Stimulated activated CD8-positive, alpha-beta memory T cell treated with anti-CD3 and anti-CD28 coated beads, Interleukin-4, amount 100 ng/mL, for 24 hours (primary cell): ENCODE results near the gene YOD1.

Source experiments
- DNase-seq: peaks from one replicate; pipeline ENCODE4 v3.0.0-alpha.2; 2020; ENCODE audit warnings: low read depth

Gene YOD1

DNA sequence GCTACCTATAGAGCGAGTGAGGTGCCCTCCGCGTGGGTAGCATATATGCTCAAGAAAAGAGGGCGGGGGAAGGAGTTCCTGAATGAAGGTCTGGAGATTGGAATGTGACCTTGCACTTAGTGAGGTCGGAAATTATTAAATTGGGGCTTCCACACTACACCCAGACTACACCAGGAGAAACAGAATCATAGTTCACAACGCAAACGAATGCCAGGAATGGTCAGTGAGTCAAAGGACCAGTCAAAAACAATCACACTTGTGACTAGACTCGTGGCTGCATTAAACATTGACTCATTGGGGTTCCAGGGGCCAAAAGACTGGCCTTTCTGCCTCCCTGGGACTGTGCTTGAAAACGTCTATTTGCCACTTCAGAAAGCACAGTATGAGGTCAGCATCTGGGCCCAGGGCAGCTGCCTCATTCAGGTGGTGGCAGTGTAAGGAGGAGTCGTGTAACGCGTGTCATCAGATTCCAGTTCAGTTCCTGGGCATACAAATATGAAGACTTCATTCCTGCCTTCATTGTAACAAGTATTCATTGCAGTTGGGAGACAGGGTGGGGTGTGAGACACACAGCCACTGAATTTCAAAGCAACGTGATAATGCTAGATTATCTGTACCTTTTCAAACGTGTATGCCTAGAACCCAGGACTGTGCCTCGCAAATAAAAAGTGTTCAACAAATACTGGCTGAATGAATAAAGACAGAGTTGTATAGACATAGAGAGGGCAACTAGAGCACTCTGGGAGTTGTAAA lies at the start of gene YOD1:
Gene YOD1 (minus strand): TSS at position 18 of the 753 bp plus-strand sequence. CDS start 178 bp downstream, outside the sequence.
- DNase-seq = no peak

DNA sequence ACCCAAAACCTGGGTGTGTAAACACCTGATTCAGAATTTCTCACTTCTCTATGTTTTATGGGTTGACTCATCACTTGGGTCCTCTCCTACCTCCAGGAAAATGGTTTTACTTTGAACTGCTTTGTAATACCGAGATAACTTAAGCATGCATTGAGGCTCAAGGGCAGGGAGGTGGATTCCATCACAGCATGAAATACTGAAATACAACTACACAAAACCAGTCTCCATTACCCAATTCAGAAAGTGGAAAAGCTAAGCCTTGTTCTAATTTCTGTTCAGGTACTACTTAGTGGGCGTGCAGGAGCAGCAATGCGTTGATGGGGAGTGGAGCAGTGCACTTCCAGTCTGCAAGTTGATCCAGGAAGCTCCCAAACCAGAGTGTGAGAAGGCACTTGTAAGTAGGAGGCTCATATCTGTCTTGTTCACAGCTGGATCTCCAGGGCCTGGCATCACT lies 46.9 kb upstream of the YOD1 start:
- DNase-seq = peak; percentile 1

DNA sequence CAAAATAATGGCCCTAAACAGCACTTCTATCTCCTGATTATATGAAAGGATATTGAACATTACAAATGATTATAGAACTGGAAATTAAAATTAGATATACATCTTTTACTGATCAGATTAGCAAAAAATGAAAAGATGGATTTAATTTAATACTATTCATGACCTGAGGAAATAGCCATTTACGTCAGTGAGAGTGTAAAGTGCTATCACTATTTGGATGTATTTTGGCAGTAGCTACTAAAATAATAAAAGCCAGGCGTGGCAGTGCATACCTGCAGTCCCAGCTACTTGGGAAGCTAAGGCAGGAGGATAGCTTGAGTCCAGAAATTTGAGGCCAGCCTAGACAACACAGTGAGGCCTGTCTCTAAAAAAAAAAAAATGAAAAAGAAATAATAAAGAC lies 42.9 kb upstream of the YOD1 start:
- no peak for DNase-seq

DNA sequence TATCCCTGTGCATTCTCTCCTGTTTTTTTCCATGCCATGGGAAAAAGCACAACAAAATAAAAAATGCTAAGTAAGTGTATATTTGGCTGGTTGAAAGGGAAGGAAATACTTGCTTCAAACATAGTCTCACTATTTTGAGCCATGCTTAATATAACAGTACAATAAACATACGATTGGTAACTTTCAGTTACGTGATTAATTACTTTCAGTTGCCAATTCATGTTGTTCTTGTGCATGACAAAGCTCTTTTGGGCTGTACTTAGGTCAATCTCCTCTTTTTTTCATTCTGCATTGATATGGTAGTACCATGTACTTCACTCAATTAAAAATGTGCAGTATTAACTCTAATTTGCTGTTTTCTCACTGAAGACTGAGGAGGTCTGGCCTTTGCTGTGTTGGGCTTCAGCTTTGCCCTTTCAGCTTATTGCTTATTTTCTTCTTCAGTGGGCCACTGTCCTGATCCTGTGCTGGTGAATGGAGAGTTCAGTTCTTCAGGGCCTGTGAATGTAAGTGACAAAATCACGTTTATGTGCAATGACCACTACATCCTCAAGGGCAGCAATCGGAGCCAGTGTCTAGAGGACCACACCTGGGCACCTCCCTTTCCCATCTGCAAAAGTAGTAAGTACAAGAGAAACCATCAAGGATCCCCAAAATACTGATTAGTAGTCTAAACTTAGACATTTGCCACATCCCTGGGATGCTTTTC lies 40.3 kb upstream of the YOD1 start:
- DNase-seq = no peak

DNA sequence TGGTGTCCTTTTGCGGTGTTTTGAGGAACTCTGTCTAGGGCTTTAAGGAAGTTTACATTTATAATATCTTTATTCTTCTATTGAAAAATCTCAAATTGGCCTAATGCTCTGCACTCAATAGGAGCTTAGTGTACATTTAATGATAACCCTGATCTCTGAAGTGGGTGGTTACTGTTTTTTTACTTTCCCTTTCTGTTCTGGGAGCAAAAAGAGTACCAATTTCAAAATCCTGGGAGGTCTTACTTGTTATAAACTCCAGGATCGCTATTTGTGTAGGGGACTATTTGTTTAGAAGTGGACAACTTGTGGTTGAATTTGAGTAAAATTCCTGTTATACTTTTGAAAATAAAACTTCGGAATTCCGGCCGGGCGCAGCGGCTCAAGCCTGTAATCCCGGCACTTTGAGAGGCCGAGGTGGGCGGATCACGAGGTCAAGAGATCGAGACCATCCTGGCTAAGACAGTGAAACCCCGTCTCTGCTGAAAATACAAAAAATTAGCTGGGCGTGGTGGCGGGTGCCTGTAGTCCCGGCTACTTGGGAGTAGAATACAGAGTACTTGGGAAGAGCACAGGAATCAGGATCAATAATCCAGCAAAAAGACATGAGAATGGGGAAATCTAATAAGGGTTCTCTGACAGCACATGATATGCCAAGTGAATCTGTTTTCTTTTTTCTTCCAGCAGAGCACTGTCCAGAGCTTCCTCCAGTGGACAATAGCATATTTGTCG lies 38.8 kb upstream of the YOD1 start:
- no peak for DNase-seq

DNA sequence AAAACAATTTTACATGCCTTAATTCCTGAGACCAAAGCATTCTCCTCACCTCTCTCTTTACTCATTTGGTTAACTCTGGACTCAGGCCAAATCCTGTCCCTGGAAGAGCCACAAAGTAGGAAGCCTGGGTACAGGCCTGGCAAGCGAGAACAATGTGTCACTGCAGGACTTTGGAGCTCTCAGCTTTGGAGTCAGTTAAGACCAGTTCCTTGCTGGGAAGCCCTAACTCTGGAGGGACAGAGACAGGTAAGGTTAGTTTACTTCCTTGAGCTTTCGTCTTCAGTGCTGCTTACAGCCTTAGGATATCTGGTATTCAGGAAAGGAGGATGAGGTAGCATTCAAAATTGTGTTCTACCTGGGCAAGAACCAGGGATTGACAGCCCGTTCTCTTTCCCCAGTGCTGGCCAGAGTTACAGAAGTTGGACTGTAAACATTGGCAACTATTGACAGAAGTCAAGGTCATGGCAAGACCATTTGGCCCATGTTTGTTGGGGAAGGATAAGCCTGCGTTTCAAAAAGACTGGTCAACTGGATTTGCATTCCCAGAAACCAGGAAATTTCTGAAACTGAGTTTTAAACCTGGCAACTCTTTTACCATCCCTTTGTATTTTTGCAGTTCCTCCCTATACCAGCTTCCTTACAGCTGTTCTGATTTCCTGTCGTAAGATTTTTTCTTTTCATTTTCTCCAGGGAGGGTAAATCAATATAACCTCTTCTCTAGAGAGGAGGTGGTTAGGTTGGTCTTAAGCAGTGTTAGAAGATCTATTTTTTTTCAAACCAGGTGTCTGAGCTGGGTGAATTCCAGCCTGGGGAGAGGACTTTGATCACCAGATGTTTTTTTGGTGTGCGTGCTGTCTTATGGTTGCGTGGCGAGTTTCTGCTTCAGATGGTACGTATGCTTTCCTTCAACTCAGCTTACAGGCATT lies 38.0 kb upstream of the YOD1 start, which contains the start of gene C4BPB:
Gene C4BPB (plus strand): TSS at position 160 of the 926 bp plus-strand sequence. CDS start 672 bp downstream, at position 832.
- no peak for DNase-seq

DNA sequence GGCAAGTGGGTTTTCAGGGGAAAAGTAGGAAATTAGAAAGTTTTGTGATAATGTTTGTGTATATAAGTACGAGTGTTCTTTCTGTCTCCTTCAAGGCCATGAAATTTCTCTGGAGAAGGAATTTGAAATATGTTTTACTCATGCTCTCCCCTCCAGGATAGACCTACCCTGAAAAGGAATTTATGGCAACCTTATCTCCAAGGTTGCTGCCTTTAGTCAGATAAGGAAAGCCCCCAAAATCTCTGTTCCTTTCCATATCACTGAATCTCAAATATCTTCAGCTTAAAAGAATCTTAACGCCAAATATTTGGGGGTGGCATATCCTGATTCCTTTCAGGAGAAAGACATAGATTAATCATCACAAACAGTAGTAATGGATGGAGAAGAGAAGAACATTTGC lies 37.2 kb upstream of the YOD1 start:
- DNase-seq = no peak

DNA sequence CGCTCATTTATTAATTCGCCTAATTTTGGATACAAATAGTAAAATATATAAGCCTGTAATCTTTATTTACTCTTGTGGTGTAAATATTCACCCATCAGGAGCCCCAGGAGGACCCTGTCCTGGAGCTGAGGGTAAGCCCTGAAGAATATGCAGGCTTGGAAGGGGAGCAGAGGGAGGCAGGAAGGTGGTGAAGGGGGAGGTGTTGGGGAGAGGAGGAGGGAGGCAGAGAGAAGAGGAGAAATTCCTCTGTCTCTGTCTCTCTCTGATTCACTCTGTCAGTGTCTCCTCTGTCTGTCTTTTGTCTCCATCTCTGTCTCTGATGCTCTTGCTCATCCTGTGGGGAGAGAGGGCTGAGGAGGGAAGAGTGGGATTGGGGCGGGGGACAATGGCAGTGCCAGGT lies 34.9 kb upstream of the YOD1 start:
- no peak for DNase-seq

DNA sequence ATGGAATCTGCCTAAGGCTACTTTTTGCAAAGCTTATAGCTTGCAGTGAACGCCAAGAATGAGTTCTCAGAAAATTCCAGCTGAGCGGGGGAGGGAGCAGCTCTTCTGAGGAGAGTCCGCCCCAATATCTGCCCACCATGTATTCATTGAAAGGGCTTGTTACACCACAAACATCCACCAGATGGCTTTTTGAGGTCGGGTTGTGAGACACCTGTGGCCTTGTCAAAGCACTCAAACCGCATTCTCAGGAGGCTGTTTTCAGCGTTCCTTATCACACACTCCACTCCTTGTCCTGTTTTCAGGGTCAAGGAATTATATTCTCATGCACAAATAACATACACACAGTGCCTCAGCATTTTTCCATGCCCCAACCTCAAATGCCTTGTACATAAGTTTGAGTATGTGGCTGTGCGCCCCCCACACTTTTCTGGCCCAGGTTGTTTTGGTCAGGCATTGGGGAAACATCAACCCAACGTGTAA lies 33.7 kb upstream of the YOD1 start:
- peak; percentile 7 for DNase-seq

DNA sequence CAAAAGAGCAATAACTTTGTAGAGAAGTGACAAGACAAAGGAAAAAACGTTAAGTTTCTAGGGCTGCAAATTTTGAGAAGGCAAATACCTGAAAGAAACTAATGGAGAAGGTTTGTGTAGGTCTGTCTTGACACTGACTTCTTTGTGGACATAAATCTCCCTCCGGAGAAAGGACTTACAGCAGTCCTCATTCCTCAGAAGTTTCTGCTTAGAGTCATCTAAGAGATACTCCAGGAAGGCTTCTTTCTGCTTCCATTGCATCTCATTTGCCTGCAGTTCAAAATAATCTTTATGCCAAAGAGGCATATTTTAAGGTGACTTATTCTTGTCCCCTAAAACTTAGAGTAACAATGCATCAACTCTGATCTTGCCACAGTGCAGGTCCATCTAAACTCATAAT lies 33.2 kb upstream of the YOD1 start:
- no peak for DNase-seq

DNA sequence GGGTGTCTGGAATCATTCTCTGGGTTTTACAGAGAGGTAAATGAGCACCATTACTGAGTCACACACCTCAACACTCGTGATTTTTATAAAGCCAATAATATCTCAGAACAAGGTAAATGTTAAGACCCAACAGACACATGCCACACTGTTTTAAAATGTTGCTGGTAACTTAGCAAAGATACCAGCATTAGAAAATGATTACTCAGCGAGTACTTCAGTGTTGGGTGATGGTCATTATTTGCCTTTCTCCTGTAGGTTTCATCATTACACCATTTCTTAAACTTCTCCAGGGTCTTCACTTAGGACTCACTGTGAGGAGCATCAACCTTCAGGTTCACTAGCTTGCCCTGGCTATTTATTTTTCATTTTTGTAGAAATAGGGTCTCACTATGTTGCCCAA lies 30.8 kb upstream of the YOD1 start:
- no peak for DNase-seq

DNA sequence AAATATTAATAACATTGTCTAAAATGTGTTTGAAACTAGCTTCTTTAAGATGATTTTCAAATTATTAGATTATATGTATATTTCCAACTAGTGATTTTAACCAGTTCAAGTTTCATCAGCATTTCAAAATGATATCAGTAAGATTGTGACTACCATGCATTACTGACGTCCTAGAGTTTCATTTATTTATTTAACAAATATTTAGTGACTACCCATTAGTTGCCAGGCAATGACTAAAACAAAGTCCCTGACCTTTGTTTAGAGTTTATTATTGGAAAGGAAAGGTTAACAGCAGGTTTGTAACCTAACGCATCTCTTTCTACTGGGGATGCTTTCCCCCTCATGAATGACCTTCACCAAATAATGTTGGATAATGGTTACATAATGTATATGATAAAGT lies 30.1 kb upstream of the YOD1 start:
- DNase-seq = no peak

DNA sequence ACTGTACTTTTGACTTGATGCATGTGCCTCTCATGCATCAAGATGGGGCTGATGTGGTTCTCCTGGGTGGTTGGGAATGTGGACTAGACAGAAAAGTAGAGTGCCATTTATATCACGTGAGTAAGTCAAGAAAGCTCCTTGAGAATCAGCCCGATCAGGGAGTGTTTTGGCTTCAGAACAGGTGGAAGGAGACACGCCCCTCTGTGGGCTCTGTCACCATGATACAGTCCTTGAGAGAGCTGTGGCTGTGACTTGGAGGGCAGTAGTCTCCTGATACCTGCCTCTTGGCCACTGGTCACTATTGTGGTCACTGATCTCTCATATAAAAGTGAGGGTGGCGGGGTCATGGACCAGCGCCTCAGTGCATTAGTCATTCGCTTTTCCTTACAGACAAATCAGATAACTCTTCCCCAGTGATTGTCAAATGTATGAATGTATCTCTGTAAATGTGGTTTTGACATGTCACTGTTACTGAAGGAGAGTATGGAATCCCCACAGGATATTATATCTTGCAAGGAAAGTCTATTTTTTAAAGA lies 28.8 kb upstream of the YOD1 start:
- DNase-seq = no peak

DNA sequence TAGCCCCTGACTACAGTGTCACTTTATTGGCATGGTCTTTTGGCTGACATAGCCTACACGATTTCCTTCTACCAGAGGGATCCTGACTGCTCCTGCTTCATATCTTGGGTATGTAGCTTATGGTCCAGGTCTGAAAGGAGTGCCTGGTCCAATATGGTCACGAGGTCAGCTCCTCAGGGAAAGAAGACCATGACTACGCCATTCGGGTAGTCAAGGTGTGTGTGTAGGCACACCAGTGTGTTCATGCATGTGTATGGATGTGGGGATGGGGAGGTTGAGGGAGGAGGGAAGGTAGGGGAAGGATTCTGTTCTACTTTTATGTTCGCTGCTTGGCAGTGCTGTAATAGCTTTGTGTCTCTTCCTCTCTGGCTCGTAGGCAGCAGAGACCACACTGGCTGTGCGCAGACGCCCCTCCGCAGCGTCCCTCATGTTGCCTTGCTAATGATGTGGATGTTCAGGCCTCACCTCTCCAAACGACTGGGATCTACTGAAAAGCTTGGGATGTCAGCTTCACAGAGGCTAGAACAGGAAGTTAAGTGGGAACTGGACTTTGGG lies 27.6 kb upstream of the YOD1 start:
- no peak for DNase-seq

DNA sequence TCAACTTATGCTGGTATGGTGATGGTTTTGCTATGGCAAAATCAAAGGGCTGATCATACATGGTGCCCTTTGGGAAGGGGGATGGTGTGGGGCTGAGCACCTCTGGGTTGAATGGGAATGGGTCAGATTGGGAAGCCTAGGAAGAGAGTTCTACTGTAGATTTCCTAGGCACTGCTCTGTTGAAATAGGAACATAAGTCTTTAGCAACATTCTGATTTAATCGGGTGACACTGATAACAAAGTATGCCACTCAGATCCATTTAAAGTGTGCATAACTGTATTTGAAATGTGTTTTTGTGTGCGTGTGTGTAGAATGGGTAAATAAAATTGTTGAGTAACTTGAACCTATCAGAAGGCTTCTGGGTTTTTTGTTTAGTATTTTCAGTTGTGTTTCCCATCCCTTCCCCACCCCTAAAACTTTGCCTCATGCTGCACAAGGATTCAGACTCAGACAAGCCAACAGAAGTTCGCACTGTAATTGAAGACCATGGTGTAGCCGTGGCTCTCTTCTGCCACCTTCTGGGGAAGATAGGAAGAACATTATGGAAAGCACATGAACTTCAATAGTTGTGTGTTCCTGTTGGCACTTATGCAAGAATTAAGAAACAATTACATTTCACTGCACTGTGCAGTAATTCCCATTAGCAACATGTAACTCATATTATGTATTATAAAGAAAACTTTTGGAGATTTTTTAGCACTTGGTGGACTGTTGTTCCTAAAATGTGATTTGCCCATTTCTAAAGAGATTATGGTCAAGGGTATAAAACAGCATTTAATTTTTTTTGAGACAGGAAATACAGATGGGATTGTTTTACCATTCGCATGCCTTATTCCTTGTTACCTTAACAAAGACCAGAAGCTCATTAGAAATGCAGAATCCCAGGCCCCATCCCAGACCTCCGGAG lies 26.7 kb upstream of the YOD1 start:
- DNase-seq = peak; percentile 27

DNA sequence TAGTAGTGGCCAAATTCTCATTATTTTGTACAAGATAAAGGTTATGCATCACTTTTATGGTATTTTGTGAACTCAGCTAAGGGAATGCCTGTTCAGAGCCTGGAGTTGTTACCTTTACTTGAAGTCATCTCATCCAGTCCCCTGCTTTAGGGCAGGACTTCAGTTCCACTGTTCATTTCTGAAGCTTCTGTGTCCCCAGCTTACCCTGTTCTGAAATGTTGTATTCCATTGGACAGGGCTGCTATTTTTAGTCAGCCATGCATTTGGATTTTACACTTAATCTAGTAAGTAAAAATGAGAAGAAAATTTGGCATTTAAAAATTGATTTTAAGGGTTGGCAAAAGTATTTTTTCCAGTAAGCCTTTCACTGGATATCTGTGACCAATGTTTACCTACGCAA lies 26.0 kb upstream of the YOD1 start:
- DNase-seq = no peak

DNA sequence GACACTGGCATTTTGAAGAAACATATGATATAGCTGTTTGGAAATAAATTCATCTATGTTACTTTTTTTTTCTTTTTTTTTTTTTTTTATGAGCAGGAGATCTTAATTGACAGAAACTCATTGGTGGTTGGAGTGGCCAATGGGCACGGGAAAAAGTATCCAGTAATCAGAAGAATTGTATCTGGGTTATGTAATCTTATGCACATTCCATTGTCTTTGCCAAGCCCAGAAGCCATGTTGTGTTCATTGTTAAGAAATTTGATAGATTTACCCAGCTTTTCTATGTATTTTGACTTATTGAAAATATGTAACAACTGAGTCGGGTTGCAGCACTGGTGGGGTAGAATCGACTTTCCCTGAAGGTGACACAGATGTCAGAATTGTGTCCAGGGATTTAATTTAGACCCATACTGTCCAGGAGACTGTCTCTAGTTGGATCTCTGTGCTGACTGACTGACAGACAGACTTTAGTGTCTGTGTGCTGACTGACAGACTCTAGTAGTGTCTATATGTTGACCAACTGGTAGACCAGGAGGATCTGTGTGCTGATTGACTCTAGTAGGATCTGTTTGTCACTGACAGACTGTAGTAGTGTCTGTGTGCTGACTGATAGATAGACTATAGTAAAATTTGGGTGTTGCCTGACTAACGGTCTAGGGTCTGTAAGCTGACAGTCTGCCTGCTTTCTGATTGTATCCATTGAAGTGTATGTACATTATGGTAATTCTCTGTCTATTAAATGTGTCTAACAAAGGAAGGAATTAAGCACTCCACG lies 25.4 kb upstream of the YOD1 start:
- DNase-seq = no peak

DNA sequence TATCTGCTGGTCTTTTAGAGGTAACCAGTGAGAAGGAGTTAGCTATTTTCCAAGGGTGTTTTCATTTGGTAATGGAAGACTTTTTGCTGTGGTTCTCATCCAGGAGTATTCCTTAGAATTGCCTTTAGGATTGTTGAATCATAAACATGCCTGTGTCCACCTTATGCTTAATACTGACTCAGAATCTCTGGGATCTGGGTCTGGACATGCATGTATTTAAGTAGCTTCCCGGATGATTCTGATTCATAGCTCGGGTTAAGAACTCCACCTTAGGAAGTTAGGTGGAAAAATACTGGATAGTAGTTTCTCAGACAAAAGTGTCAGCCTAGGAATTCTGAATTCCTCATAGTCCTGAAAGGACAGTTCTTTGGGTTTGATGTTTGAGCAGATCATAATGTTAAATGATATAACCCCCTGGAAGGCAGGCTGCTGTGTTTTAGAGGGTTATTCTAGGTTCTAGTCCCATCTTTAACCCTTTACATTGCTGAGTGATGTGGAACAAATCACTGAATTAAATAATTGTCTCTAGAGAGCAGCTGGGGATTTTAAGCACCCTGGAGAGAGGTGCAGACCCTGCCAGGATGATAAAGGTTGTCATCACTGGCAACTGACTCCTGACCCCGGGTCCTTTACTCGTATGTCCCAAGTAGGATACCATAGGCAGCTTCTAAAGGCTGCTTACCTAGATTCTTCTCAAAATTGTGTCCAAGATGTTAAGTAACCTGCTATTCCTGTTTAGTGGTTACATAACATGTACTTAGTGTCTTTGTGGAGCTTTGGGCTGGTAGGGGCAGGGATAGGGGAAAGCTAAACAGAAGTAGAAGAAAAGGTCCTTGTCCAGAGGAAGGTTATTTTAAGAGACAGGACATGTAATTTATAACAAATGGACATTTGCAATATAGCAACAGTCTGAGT lies 23.2 kb upstream of the YOD1 start:
- DNase-seq = no peak
